A673 (cell line): ENCODE data around the gene TMEM121.

Source experiments
- CTCF ChIP-seq: fragments of 300-800, 200-600 bp; sonication (generic); conservative IDR thresholded peaks from 2 replicates; pipeline ENCODE4 v1.5.1; 2017; ENCODE audit warnings: low read depth, mild to moderate bottlenecking, antibody characterized with exemption, low read length, moderate library complexity, mixed read lengths
- EZH2 ChIP-seq: fragments of 200-600 bp; sonication (generic); IDR thresholded peaks from 2 replicates; pipeline ENCODE4 v1.6.1; 2017; ENCODE audit warnings: borderline replicate concordance, low read depth, mild to moderate bottlenecking, mixed read lengths, antibody characterized with exemption, low read length; ENCODE audit not compliant: poor library complexity, severe bottlenecking

DNA sequence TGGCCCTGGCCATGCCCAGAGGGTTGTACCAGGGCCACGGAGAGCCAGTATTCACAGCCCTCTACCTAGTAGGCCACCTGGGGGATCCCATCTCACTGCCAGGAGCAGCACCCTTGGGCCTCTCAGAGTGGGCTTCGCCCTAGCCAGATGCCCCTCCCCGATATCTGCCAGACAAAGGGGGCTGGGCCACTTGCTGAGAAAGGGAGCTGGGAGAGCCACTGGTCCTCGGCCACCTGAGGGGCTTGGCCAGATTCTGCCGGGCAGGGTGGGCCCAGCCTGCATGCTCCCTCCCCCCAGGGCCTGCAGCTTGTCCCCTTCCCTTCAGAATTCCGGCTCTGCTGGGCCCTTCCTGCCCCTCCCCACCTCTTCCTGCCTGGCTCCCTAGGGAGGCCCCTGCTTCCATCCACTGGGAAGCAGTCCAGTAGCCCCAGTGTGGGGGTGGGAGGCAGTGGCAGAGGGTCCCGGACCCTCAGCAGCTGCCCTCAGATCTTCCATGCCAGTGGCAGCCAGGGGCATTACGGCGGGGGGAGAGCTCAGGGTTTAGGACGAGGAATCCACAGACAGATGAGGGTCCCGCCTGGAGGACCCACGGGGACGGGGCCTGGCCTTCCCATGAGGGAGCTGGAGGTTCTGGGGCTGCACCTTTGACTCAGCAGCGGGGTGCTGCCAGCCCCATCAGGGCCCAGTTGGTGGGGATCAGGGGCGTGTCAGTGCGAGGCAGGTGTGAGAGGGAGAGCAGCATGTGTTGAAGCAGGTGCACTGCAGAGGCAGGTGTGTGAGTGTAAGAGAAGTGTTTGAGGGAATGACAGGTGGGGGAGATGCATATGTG is 49.3 kb upstream of the TMEM121 start:
- TF ChIP-seq CTCF (no peak), EZH2 (no peak)
